Natural killer cell (primary cell): ENCODE measurements around the gene MINAR2. TPM values are rescaled to one million over a fixed set of nuclear protein-coding genes. Genes with fewer than 3 reads are reported as not detected.

ENCODE experiments used
- ATAC-seq, 3 donors: fragments of 150-1000 bp in 2 of 3; fragments of 200-7000 bp in 1 of 3; cut with Tn5 transposase; 1 replicate in 1 of 3; 2 replicates in 2 of 3; pipeline ENCODE4 v1.10.0; 2021; ENCODE audit warnings: mild to moderate bottlenecking in 2 of 3, moderate library complexity in 2 of 3
- DNase-seq, 2 donors: peaks; one replicate each; pipeline versions ENCODE4 v3.0.0 to v3.0.0-alpha.2; 2013 to 2021; ENCODE audit warnings: mixed read lengths in 1 of 2
- H3K27ac ChIP-seq: one replicate; pipeline ENCODE4 v1.5.1; 2013; ENCODE audit warnings: mild to moderate bottlenecking, low read length
- H3K27me3 ChIP-seq: one replicate; pipeline ENCODE4 v1.6.1; 2013; ENCODE audit warnings: low read length; ENCODE audit not compliant: control insufficient read depth, insufficient read depth
- H3K36me3 ChIP-seq: one replicate; pipeline ENCODE4 v1.6.1; 2013; ENCODE audit warnings: low read length; ENCODE audit not compliant: control insufficient read depth, insufficient read depth
- H3K4me1 ChIP-seq: one replicate; pipeline ENCODE4 v1.6.1; 2013; ENCODE audit warnings: low read length; ENCODE audit not compliant: control insufficient read depth, insufficient read depth
- H3K4me3 ChIP-seq: one replicate; pipeline ENCODE4 v1.5.1; 2013; ENCODE audit warnings: low read length
- H3K9me3 ChIP-seq: one replicate; pipeline ENCODE4 v1.6.1; 2013; ENCODE audit warnings: low read length; ENCODE audit not compliant: control insufficient read depth, insufficient read depth
- H3K27ac Mint-ChIP-seq, 2 donors: one replicate each; pipeline ENCODE4 v1.8.0; 2022; ENCODE audit warnings: mild to moderate bottlenecking in 2 of 2, mixed read lengths in 2 of 2, moderate library complexity in 1 of 2
- H3K27me3 Mint-ChIP-seq, 2 donors: one replicate each; pipeline ENCODE4 v1.8.0; 2022; ENCODE audit warnings: low read depth in 2 of 2, mixed read lengths in 2 of 2
- H3K36me3 Mint-ChIP-seq: one replicate; pipeline ENCODE4 v1.8.0; 2022; ENCODE audit warnings: mixed read lengths
- H3K4me1 Mint-ChIP-seq, 2 donors: one replicate each; pipeline ENCODE4 v1.8.0; 2022; ENCODE audit warnings: mixed read lengths in 2 of 2
- H3K4me3 Mint-ChIP-seq: one replicate; pipeline ENCODE4 v1.8.0; 2022; ENCODE audit warnings: mild to moderate bottlenecking, moderate library complexity, mixed read lengths
- H3K9me3 Mint-ChIP-seq, 2 donors: one replicate each; pipeline ENCODE4 v1.8.0; 2022; ENCODE audit warnings: mixed read lengths in 2 of 2
- WGBS: methylation state at CpG from one replicate; pipeline ENCODE4 v1.1.7; 2013; ENCODE audit warnings: missing lambda C conversion rate; ENCODE audit not compliant: insufficient coverage; 5-methylcytosine and 5-hydroxymethylcytosine counted together
- intact Hi-C: fragments of 100-400 bp; cut with micrococcal nuclease; formaldehyde crosslinking; loops from one replicate; pipeline ENCODE4 v1.14.2; 2022
- total RNA-seq, 4 donors: library from RNA; stranded (reverse); fragments of 120-200 nt in 1 of 4; gene quantifications; one replicate each; pipeline versions ENCODE4 v1.2.3 to v1.2.4, GENCODE V29; 2013 to 2022
- TF ChIP-seq, protein P1 (sequence below): fragments of 200-600 bp; IDR thresholded peaks from one replicate; pipeline ENCODE4 v1.8.0; 2022; ENCODE audit warnings: antibody characterized with exemption

The MINAR2 gene
- total RNA-seq, 3 donors from 2014 or later (not counting 1 experiment from before 2014, with no cell fraction given), result not detected

DNA sequence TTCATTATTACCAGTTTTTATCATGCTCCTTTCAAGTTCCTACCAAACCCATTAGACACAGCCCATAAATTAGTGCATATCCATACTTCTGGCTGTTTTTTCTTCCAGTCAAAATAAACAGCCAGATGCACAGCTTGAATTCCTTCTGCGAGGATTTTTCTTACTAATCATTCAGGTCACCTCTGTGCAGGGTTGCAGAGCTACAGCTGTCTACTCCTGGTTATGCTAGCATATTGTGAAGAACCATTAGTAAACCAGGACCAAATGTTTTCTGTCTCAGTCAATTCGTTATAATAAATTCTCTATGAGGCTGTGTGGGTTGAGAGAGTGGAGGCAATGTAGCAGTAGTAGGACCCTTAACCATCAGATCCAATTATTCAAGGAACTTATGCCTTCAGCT, 8.1 kb upstream of the MINAR2 start:
- no peaks in the 10 kb centered on the region for H3K9me3 ChIP-seq
- Mint-ChIP-seq H3K27ac (no peak overlapping the region), H3K4me3 (no peak overlapping the region), H3K4me1 (no peaks in the 10 kb centered on the region), H3K36me3 (no peaks in the 10 kb centered on the region), H3K27me3 (no peaks in the 10 kb centered on the region), H3K9me3 (no peaks in the 10 kb centered on the region)
- no peak for DNase-seq
- intact Hi-C loops, result no loop called here
- TF ChIP-seq, protein P1, sequence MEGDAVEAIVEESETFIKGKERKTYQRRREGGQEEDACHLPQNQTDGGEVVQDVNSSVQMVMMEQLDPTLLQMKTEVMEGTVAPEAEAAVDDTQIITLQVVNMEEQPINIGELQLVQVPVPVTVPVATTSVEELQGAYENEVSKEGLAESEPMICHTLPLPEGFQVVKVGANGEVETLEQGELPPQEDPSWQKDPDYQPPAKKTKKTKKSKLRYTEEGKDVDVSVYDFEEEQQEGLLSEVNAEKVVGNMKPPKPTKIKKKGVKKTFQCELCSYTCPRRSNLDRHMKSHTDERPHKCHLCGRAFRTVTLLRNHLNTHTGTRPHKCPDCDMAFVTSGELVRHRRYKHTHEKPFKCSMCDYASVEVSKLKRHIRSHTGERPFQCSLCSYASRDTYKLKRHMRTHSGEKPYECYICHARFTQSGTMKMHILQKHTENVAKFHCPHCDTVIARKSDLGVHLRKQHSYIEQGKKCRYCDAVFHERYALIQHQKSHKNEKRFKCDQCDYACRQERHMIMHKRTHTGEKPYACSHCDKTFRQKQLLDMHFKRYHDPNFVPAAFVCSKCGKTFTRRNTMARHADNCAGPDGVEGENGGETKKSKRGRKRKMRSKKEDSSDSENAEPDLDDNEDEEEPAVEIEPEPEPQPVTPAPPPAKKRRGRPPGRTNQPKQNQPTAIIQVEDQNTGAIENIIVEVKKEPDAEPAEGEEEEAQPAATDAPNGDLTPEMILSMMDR, result no peak
- H3K4me1 ChIP-seq, result no peaks in the 10 kb centered on the region
- no peak overlapping the region for H3K4me3 ChIP-seq
- 92% methylated on average over 1 of the region's 2 CpGs for WGBS
- no peak overlapping the region for H3K27ac ChIP-seq
- no peak for ATAC-seq
- no peaks in the 10 kb centered on the region for H3K27me3 ChIP-seq
- H3K36me3 ChIP-seq, result no peaks in the 10 kb centered on the region

DNA sequence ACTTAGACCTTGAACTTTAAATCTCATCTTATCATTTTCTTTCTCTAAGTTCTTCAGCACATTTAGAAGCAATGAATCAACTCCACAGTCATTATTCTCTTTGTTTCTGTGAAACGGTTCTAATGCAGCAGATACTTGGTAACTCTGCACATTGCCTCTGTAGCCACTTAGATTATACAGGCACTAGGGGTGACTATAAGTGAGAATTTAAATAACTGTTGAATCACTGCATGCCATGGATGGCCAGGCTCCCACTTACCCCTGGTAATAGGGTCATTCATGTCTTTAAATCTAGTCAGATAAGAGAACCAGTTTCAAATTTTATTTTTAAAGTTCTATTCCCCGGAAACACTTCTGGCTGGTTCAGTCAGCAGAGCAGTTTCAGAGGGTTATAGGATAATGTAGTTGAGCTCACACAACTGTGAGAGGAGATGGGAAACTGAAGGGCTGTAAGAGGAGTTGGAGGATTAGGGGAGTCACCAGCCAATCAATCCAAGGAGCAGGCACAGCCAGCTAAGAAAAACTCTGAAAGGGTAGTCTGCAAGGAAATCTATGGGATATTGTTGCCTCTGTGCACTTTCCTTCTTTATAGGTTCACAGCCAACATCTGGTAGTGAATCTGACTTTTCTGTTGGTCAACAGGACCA, 4.2 kb upstream of the MINAR2 start:
- DNase-seq, result no peak
- Histone ChIP-seq H3K4me3 (no peak overlapping the region), H3K27ac (no peak overlapping the region), H3K36me3 (no peaks in the 10 kb centered on the region), H3K4me1 (no peaks in the 10 kb centered on the region), H3K27me3 (no peaks in the 10 kb centered on the region), H3K9me3 (no peaks in the 10 kb centered on the region)
- no peak overlapping the region for H3K27ac Mint-ChIP-seq
- intact Hi-C loops, result no loop called here
- TF ChIP-seq, protein P1, result no peak
- WGBS, result 94% methylated on average over 2 of the region's 2 CpGs
- no peak overlapping the region for H3K4me3 Mint-ChIP-seq
- peaks cover 0 to 5% of the 10 kb centered on the region in 2 donors for H3K9me3 Mint-ChIP-seq
- H3K4me1 Mint-ChIP-seq, result no peaks in the 10 kb centered on the region
- ATAC-seq, result no peak
- H3K27me3 Mint-ChIP-seq, result no peaks in the 10 kb centered on the region
- H3K36me3 Mint-ChIP-seq, result no peaks in the 10 kb centered on the region

DNA sequence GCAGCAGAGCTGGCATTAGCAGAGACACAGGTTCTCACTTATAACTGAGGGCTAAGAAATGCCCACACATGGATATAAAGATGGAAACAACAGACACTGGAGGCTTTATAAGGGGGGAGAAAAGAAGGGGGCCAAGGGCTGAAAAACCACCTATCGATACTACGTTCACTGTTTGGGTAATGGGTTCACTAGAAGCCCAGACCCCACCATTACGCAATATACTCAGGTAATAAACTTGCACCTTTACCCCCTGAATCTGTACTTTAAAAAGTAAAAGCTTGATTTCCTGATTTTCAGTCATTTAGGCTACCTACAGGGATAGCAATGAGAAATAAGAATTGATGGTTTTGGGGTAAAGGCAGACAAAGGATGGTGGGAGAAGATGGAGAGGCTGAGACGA, 1.9 kb upstream of the MINAR2 start:
- WGBS, result 94% methylated on average over 2 of the region's 4 CpGs
- intact Hi-C loops, result no loop called here
- Histone ChIP-seq H3K4me3 (no peak overlapping the region), H3K9me3 (no peaks in the 10 kb centered on the region), H3K36me3 (no peaks in the 10 kb centered on the region), H3K27me3 (no peaks in the 10 kb centered on the region), H3K4me1 (no peaks in the 10 kb centered on the region), H3K27ac (no peak overlapping the region)
- Mint-ChIP-seq H3K27me3 (no peaks in the 10 kb centered on the region), H3K4me1 (no peaks in the 10 kb centered on the region), H3K27ac (no peak overlapping the region), H3K36me3 (no peaks in the 10 kb centered on the region), H3K9me3 (peaks cover 2 to 5% of the 10 kb centered on the region in 2 donors), H3K4me3 (no peak overlapping the region)
- DNase-seq (no peak), ATAC-seq (no peak)
- TF ChIP-seq, protein P1, result no peak

DNA sequence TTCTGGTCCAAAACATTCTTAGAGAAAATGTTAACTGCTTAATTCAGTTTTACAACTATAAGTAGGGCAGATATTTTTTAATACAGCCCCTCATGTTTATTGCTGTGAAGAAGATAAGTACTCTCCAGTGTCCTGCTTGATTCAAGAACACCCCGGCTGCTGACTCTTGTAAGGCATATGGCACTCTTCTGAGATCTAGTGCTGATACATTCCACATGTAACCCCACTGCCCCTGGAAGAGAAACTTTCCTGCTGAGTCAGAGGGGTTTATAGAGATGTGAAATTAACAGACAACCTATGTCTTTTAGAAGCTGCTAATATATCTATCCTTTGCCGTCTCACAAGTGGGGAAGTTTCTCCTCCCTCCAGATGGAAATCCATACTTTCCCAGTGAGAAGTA, 1.0 kb upstream of the MINAR2 start:
- Mint-ChIP-seq H3K27ac (no peak overlapping the region), H3K4me3 (no peak overlapping the region), H3K27me3 (no peaks in the 10 kb centered on the region), H3K9me3 (peaks cover 2 to 5% of the 10 kb centered on the region in 2 donors), H3K4me1 (no peaks in the 10 kb centered on the region), H3K36me3 (no peaks in the 10 kb centered on the region)
- DNase-seq (no peak), ATAC-seq (no peak)
- 71% methylated on average over 1 of the region's 2 CpGs for WGBS
- Histone ChIP-seq H3K36me3 (no peaks in the 10 kb centered on the region), H3K4me3 (no peak overlapping the region), H3K27ac (no peak overlapping the region), H3K9me3 (no peaks in the 10 kb centered on the region), H3K4me1 (no peaks in the 10 kb centered on the region), H3K27me3 (no peaks in the 10 kb centered on the region)
- intact Hi-C loops, result no loop called here
- TF ChIP-seq, protein P1, result no peak
